Suppressor macrophage treated with lipopolysaccharide for 4 hours (primary cell): ENCODE measurements around the gene NMNAT2.
"Not testable (repeated sequence)": the region's sequence is repeated elsewhere in the genome, so short reads cannot be mapped to it uniquely, and the experiment has no call there.

ENCODE experiments used
- DNase-seq: peaks from one replicate; pipeline ENCODE4 v3.0.0-alpha.2; 2020

The NMNAT2 gene

GRCh38 chr1:183251101-183251958 is 166.8 kb downstream of the NMNAT2 start:
- DNase-seq, result no peak

- DNase-seq, result no peak
Measured at GRCh38 chr1:183249941-183250452, 168.2 kb downstream of the NMNAT2 start.

GRCh38 chr1:183248989-183249691 is 169.0 kb downstream of the NMNAT2 start:
- DNase-seq, result no peak

- no peak for DNase-seq
Measured at GRCh38 chr1:183247931-183248330, 170.2 kb downstream of the NMNAT2 start.

- DNase-seq, result no peak
Measured at GRCh38 chr1:183247484-183247883, 170.7 kb downstream of the NMNAT2 start.

- DNase-seq, result no peak
Measured at GRCh38 chr1:183247066-183247465, 171.1 kb downstream of the NMNAT2 start.

GRCh38 chr1:183246436-183246835 is 171.7 kb downstream of the NMNAT2 start:
- peak; percentile 31 for DNase-seq

GRCh38 chr1:183245357-183245756 is 172.8 kb downstream of the NMNAT2 start:
- DNase-seq, result no peak

GRCh38 chr1:183244466-183244865 is 173.7 kb downstream of the NMNAT2 start:
- DNase-seq, result peak; percentile 43

- peak; percentile 57 for DNase-seq
Measured at GRCh38 chr1:183243161-183244050, 174.8 kb downstream of the NMNAT2 start.

- no peak for DNase-seq
Measured at GRCh38 chr1:183242556-183242955, 175.6 kb downstream of the NMNAT2 start.

GRCh38 chr1:183241471-183241870 is 176.7 kb downstream of the NMNAT2 start:
- DNase-seq, result no peak

- DNase-seq, result not testable (repeated sequence)
Measured at GRCh38 chr1:183240853-183241252, 177.3 kb downstream of the NMNAT2 start.

GRCh38 chr1:183240526-183240825 is 177.7 kb downstream of the NMNAT2 start:
- no peak for DNase-seq

GRCh38 chr1:183239793-183240525 is 178.2 kb downstream of the NMNAT2 start:
- DNase-seq, result no peak

GRCh38 chr1:183239220-183239742 is 178.9 kb downstream of the NMNAT2 start:
- DNase-seq, result no peak

GRCh38 chr1:183238071-183238470 is 180.1 kb downstream of the NMNAT2 start:
- DNase-seq, result peak; percentile 16

- no peak for DNase-seq
Measured at GRCh38 chr1:183237046-183237445, 181.1 kb downstream of the NMNAT2 start.

GRCh38 chr1:183236158-183236725 is 181.9 kb downstream of the NMNAT2 start:
- DNase-seq, result no peak

- no peak for DNase-seq
Measured at GRCh38 chr1:183235503-183235902, 182.7 kb downstream of the NMNAT2 start.

GRCh38 chr1:183234660-183235476 is 183.3 kb downstream of the NMNAT2 start:
- DNase-seq, result peak; percentile 74
